HG03039 (cell line): ENCODE data around the gene ATG4B.

Experiments
- ATAC-seq: cut with Tn5 transposase; IDR thresholded peaks from one replicate; pipeline ENCODE4 v1.9.1; 2021; ENCODE audit warnings: mild to moderate bottlenecking, moderate library complexity; ENCODE audit not compliant: unreplicated experiment

ATG4B gene

DNA sequence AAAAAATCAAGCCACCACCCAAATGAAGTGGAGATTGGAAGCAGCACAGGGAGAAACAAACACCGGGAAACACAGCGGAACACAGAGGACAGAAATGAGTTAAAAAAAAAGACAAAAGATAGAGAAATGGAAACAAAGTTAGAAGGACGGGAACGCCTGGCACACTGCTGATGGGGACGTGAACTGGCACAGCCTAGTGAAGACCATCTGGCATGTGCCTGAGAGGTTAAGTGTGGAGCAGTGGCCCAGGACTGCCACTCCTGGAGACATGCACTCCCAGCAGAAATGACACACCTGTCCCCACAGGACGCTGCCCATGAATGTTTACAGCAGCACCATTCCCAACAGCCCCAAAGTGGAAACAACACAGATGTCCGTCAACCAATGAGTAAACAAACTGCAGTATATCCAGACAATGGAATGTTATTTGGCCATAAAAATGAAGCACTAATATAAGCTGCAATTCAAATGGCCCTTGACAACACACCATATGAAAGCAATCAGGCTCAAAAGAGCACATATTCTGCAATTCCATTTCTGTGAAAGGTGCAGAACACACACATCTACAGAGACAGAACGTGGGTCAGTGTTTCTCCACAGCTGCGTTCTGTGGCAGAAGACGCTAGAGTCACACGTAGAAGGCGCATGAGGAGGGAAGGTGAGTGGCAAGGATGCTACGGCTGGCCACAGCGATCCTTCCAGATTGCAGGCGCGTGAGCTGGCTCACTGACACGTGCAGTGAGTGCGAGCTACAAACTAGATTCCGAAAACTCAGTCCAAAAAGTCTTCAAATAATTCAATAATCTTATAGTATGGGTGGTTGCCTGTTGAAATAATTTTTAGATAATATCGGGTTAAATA lies 25.1 kb upstream of the ATG4B start:
- no peak for ATAC-seq

DNA sequence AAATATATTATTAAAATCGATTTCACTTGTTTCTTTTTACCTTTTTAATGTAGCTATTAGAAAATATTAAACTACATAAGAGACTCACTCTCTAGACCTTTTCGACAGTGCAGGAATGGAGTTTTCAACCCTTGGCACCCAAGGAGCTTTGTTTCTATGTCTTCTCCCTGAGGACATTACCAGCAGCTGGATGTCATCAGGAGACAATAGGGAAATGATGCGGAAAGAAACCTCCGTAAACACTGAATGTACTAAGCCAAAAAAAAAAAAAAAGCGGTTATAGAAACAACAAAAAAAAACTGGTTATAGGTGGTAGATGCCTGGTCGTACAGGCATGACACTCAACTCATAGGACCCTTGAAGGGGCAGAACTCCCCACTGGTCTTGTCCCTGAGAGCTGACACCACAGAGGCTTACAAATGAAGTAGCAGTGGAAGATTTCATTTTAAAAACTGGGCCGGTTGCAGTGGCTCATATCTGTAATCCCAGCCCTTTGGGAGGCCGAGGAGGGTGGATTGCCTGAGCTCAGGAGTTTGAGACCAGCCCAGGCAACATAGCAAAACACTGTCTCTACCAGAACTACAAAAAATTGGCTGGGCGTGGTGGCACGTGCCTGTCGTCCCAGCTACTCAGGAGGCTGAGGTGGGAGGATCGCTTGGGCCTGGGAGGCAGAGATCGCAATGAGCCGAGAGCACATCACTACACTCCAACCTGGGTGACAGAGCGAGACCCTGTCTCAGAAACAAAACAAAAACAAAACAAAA lies 24.3 kb upstream of the ATG4B start:
- ATAC-seq = no peak

DNA sequence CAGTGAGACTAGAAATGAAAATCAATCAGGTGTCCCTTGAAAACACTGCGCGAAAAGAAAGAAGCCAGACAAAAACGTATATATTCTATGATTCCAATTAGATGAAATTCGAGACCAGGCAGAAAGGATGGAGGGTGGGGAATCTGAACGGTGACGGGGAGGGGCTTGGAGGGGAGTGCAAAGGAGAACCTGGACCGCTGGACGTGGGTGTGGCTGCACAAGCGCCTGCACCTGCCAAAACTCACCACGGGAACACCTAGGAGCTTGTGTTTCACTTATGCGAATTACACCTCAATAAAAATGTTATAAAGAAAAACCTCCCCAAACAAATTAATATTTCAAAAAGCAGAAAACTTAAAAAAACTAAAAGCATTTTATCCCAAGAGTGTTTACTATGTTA lies 22.5 kb upstream of the ATG4B start:
- no peak for ATAC-seq

DNA sequence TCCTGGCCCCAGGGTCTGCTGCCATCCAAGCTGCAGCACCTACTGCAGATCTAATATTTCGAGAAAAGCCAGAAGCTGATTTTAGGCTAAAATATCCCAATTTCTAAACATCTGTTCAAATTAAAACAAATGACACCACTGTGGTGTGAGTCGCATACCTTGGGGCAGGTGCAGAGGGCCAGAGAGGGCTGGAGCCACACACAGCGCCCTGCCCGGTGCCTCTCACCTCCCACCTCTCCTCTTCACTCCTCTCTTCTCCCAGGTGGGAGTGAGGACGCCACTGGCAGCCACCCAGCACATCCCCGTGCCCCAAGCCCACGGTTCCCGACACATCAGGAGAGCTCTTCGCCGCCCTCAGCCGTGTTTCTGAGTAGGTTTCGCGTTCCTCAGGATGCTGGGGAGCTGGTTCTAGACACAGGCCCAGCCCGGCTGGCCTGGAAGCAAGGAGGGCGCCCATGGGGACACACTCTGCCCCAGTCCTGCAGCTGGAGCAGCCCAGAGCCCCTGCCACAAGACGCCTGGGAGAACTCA lies 21.9 kb upstream of the ATG4B start:
- no peak for ATAC-seq

DNA sequence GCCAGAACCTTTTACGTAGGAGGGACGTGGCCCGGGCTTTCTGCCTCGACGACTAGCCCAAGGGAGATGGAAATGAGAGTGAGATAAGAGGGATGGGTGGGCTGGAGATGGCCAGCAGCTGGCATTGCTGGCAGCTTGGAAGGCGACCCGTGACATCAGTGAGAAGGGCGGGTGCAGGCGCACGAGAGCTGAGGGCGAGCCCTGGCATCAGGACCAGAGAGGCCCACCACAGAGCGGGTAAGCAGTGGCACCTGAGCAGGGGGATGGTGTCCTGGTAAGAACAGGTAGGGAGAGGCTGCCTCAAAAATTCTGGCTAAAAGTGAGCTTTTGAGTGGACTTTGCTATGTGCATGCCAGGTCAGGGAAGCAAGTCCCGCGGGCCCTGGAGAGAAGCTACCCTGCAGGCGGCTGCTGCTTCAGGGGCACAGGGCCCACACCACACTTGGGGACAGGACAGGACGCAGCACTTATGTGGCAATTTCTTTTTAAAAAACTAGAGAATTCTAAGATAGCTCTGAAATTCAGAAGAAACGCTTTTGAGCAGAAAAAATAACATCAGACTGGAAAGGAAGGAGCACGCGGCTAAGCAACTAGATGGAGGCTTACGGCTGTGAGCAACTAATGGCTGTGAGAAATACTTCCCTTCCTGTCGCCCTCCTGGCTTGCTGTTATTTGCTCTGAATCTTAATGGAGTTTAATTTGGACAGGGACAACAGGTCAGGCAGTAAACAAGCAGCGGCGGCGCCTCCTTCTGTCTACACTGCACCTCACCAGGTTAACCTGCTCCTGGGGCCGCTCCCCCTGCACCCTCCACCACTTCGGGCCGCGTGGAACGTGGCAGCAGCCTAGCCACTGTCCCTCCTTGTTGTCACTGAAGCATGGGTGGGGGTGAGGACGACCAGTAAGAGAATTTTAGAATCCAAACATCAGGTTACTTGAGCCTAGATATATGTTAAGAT lies 21.0 kb upstream of the ATG4B start:
- ATAC-seq = no peak

DNA sequence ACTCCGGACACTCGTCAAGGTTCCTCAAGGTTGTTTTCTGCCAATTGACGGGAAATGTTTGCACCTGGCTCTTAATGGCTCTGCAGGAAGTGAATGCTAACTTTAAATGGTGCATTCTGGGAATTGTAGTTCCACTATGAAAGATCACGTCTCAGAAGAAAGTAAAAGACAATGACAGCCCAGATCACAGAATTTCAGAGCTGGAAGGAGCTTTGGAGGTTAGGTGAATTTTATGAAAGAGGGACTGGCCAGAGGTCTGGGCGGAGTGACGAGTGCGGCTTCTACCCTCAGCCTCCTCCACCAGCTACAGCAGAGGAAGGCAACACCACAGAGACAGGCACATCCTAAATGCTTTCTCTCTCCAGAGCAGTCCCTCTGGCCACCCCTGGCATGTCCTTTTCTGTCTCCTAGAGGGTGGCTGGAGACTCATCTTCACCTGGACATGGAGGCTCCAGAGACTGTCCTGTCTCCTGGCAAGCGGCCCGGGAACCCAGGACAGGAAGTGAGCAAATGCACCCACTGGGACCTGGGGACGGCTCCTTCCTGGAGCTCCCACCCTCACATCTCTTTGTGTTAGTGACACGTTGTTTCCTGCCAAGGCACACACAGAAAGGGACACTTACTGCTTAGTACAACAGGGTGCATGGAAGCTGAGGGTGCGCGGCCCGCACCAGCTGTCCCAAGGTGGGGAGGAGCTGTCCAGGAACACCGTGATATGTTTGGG lies 19.9 kb upstream of the ATG4B start:
- no peak for ATAC-seq

DNA sequence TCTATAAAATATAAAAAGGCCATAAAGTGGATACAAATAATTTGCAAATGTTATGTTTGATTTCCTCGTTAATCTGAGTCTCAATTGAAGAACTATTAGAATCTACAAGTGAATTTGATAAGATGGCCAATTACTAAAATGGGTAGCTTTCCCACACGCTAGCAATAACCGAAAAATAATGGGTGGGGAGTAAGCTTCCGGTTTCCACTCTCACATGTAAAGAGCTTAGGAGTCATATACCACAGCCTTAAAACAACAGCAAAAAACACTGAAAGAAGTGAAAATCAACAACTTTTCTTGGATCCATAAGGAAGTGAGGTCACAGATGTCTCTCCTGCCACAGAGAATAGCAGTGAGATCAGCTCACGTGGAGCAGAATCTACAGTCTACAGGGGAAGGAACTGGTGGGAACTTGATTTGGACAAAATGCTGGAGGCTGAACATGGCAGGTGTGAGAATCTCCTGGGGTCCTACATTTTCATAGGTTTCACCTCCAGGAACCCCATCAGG lies 19.1 kb upstream of the ATG4B start:
- no peak for ATAC-seq

DNA sequence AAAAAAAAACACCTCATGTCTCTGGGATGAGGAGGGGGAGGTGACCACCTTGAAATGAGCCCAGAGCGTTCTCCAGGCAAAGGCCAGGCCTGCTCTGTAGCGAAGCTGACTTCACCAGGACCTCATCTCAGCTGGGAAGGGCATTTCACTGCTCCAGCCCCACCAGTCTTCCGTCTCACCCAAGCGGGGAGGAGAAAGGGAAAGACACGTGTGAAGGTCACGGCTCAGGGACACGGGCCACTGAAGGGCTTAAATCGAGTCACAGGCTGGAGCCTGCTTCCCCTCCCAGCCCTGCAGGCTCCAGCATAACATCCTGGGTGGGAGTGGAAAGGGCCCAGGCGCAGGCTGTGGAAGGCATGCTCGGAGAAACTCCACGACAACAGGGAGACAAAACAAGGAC lies 18.7 kb upstream of the ATG4B start:
- ATAC-seq = no peak

DNA sequence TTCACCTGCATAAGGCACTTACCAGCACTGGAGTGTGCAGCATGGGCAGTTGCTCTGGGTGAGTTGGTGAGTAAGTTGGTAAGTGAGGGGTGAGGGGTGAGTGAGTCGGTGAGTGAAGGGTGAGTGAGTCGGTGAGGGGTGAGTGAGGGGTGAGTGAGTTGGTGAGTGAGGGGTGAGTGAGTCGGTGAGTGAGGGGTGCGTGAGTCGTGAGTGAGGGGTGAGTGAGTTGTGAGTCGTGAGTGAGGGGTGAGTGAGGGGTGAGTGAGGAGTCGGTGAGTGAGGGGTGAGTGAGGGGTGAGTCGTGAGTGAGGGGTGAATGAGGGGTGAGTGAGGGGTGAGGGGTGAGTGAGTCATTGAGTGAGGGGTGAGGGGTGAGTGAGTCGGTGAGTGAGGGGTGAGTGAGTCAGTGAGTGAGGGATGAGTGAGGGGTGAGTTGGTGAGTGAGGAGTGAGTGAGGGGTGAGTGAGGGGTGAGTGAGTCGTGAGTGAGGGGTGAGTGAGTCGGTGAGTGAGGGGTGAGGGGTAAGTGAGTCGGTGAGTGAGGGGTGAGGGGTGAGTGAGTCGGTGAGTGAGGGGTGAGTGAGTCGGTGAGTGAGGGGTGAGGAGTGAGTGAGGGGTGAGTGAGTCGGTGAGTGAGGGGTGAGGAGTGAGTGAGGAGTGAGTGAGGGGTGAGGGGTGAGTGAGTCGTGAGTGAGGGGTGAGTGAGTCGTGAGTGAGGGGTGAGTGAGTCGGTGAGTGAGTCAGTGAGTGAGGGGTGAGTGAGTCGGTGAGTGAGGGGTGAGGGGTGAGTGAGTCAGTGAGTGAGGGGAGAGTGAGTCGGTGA lies 17.7 kb upstream of the ATG4B start:
- no peak for ATAC-seq

DNA sequence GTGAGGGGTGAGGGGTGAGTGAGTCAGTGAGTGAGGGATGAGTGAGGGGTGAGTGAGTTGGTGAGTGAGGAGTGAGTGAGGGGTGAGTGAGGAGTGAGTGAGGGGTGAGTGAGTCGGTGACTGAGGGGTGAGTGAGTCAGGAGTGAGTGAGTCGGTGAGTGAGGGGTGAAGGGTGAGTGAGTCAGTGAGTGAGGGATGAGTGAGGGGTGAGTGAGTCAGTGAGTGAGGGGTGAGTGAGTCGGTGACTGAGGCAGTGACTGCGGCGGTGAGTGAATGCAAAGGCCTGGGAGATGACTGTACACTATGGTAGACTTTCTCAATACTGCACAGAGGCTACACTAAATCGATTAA lies 17.1 kb upstream of the ATG4B start:
- ATAC-seq = no peak

DNA sequence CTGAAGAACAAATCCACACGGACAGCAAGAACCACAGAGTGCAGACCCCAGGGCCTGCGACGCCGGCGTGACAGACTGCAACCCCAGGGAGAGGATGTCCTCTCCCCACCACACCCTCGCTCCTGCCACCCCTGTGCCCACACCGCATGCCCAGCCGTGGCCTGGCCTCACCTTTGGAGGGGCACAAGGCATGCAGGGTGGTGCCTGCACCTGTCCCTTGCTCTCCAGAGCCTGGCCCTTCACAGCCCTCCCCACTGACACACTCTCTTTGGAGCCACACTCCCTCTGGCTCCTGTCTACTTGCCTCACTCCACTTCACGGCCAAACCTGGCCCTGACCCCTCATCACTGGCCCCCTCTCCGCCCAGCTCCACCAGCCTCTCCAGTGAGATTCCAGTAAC lies 9.8 kb upstream of the ATG4B start:
- no peak for ATAC-seq

DNA sequence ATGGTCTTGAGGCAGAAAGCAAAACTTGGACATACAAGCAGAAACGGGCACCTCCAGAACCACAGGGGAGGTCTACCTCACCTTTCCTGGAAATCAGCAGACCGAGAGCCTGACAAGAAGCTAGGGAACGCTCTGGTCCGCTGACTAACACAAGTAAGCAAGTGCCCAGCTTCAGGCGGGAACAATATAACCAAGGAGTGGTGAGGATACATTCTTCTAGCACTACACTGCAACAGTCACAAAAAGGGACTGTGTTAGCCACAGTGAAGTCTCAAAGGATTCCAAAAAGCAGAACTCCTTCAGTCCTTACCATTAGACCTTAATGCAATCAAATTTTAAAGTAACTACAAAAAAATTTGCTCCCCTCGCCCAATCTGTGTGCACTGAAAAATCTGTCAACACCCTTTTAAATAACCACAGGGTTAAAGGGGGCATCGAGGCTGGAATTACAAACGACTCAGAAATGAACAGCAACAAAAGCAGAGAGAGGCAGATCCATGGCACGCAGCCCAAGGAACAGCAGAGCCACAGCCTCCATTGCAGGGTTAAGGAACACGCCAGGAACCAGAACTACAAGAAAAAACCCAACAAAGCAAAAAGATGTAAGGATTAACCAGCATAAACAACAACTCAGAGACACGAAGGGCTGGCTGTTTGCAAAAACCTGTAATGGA lies 7.6 kb upstream of the ATG4B start:
- no peak for ATAC-seq

DNA sequence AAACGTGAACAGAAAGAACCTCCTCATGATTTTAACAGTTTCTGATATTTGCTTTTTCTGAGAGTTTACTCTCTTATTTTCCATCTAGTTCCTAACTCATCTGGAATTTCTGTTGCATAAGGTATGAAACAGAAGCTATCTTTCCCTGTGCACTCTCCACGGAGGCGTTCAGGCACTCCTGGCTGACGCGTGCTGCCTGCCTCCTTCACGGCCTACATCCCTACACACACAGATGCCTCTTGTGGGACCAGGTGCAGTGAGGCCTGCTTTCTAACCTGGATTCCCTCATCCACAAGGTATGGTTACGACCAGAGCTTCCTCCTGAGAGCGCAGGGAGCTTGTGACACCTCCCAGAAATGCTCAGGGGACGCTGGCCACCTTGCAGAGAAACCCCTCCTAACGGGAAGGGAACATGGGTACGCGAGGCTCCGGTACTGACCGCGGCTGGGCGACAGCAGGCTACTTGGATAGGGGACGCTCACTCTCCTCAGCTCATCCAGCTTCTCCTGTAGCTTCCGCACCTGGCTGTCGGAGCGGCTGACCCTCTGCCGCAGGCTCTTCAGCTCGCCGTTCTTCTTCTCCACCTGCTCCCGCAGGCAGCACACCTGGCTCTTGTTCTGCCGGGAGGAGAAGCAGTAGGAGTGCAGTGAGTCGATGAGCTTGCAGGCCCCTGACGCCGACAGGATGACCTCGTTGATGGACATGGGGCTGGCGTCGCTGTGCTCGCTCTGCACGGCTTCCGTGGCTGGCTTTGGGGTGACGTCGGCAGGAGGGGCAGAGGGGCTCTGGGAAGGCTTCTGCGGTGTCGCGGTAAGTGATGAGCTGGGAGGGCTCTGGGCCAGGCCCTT lies 4.8 kb upstream of the ATG4B start:
- ATAC-seq = no peak

DNA sequence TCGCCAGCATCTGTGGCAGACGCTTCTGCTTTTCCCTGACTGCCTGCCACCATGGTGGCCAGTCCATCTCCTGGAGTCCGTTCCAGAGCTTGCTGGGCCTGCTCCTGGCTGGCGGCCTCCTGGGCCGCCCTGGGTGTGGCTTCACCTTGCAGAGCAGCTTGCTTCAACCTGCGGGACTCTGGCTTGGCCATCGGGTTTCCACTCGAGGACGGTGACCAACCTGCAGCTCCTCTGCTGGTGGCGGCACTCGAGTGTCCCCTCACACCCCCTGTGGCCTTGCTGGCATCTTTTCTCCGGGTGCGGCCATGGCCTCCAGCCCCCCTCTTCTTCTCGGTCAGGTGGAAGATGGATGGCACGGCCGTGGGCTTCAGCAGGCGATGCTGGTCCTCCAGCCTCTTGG lies 3.9 kb upstream of the ATG4B start:
- ATAC-seq = no peak

DNA sequence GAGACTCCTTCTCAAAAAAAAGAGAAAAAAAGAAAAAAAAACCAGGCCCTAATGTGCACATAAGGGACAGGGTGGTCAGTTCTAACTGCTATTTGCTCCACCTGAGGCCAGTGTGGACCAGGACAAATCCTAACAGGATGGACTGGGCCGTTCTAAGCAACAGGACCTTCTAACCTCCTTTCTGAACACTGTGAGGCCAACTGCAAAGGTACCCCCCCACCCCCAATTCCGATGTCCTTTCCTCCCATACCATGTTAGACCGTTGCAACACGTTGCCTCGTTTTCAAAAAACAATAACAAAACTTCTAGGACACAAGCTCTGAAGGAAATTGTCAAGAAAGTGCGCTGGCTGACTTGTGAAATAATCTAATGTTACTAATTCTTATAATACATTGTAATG lies 1.7 kb upstream of the ATG4B start:
- no peak for ATAC-seq

DNA sequence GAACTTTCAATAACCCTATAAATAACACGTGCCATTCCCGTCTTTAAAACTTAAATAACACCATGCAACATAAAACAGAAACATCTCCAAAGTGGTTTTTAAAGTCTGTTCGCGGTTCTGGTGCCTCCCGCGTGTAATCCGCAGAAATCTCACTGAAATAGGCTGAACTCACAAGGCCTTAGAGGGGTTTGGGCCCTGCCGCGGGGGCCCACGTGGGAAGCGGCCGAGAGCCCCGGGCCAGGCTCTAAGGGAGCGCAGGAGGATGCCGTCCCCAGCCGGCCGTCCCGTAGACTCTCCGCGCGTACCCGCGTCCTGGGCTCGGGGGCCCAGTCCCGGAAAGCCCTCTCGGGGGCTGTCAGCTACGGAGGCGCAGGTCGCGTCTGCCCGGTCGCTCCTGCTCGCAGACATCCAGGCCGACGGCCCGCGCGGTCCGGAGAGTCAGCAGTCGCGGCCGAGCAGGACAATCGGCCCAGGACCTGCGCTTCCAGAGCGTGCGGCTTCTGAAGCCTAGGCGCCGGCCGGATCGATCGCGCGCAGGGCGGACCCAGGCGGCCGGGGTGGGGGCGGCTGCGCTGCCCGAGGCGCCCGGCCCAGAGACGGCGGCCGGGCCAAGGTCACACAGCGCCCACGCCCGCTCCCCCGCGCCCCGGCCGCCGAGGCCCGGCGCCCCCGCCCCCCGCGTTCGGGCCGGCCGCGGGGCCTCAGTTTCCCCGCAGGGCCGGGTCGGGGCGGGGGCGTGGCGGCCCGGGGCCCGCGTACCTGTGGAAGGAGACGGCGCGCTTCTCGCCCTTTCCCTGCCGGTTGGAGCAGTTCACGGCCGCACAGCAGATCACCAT lies 1.1 kb upstream of the ATG4B start:
- ATAC-seq = peak; percentile 21
